Endometrial microvascular endothelial cells (primary cell): ENCODE results near the gene POLK. TPM values are rescaled to one million over a fixed set of nuclear protein-coding genes. Genes with fewer than 3 reads are reported as not detected.

ENCODE experiments used
- in situ Hi-C: cut with HindIII; loops from 2 replicates; pipeline ENCODE4 v1.10.0; 2017; ENCODE audit warnings: low sequenced_read_pairs, low pct_unique_long_range_greater_than_20kb; ENCODE audit errors: inconsistent ontology term
- total RNA-seq: library from RNA; depleted of rRNA; stranded (reverse); fragments of >200 nt; gene quantifications from one replicate; pipeline ENCODE4 v1.2.3, GENCODE V29; 2015; ENCODE audit errors: inconsistent ontology term

Gene POLK
- total RNA-seq, 1 donor from 2014 or later: 17.7 TPM

DNA sequence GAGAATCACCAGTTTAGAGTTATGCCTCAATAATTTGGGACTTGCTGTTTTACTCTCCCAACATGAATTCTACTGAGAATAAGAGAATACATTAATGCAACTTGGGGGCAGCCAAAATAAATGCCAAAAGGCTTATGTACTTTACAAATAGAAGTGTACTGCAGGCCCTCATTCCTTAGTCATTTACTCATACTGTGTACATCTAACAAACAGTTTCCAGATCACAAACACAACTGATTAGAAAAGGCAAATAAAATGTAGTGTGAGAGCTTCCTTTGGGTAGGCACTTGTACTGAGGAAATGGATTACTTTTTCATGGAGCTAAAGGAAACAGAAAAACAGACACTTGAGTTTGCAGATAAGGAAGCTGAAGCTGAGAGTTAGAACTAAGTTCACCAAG is 112.2 kb downstream of the POLK start:
- in situ Hi-C loops: no loop called here

DNA sequence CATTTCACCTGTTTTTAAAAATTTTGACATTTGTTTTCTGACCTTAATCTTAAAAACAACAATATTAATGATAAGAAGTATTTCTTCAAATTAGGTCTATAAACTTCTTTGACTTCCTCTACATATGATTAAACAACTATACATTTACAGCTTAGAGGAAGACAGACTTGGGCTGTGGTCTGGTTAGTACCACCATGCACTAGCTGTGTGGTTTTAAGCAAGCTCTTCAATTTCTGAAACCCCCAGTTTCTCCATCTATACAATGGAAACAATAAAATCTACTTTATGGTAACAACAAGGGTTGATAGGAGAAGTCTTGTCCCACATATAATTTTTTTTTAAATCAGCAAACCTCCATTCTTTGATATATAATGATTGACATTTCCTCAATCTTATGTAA is 115.3 kb downstream of the POLK start:
- in situ Hi-C loops: no loop called here

DNA sequence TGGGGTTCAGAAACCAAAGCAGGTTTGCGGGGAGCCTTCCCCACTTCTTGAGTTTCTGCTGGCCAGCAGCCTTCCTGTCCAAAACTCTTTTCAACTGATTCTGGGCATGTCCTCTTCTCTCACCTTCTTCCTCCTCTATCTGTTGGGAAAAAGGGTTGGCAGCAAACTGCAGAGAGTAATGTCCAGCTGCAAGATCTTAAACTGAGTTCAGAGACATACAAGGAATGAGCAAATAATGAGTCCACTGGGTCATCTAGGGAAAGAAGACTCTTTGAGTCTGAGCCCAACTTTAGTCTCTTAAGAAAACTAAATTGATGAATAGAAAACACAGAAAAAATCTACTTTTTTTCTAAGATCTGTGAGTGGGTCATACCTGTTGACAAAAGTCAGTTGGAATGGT is 116.1 kb downstream of the POLK start:
- in situ Hi-C loops: no loop called here

DNA sequence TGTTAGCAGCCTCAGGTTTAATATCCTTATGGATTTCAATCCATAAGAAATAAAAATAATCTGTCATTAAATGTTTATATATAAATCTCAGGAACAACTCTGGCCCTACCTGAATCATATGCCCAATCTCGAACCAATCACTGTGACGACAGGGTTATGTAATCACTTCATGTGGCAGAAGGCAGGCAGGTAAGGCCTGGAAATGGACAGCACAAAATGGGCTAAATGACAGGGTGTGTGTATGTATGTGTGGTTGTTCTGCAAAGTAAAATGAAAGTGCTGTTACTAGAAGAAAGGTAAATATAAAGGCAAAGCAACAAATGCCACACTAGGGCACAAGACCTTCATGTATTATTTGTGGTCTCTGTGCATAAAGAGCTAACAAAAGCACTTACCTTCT is 119.2 kb downstream of the POLK start:
- in situ Hi-C loops: no loop called here

DNA sequence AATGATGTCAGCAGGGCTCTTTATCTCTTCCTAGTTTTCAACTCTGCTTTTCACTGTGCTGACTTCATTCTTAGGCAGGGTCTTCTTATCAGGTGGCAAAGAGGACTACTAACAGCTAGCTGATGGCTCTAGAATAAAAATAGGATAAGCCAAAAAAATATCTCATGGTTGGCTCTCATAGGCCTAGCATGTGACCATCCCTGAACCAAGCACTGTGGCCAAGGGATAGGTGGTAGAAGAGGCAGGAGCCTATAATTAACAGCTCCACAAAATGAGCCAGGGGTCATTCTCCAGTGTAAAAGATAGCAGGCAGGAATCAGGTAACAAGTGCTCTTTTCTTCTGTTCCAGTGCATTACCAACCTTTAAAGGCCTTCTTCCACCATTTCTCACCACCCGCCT is 120.6 kb downstream of the POLK start:
- in situ Hi-C loops: no loop called here

DNA sequence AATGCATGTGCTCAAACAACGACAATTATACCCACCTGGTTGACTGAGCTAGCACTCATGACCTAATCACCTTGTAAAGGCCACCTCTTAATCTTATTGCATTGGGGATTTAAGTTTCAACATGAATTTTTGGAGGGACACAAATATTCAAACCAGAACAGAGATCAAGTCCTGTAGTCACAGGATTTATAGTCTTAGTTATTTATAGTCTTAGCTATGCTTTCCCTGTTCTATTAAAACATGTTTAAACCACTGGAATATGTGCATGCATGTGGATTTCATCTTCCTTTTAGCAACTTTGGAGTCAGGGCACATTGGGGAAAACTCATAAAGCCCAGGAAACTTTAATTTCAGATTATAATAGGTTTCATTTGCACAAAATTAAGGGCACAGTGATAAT is 126.3 kb downstream of the POLK start:
- in situ Hi-C loops: no loop called here

DNA sequence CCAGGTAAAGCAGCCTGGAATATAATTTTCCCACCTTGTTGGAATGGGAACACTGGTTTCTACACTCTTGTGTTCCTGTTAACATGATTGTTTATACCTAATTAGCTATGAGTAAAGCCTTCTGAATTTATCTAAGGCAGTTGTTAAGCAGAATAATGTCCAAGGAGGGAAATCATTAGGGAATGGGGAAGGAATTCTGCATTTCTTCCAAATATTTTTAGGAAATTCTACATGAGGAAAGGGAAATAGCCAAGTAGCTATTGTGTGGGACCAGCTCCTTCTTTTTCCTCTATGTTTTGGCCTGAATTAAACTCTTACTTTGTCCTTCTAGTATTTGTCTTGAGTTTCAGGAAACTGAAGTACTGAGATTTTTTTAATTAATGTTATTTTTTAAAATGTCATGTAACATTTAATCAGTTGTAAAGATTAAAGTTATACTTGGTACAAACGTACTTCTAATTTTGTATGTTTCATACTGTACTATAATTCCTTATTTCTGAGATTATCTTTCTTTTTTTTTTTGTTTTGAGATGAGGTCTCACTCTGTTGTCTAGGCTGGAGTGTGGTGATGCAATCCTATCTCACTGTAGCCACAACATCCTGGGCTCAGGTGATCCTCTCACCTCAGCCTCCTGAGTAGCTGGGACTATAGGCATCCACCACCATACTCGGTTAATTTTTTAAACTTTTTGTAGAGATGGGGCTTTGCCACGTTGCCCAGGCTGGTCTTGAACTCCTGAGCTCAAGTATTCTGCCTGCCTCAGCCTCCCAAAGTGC is 128.0 kb downstream of the POLK start:
- in situ Hi-C loops: no loop called here

DNA sequence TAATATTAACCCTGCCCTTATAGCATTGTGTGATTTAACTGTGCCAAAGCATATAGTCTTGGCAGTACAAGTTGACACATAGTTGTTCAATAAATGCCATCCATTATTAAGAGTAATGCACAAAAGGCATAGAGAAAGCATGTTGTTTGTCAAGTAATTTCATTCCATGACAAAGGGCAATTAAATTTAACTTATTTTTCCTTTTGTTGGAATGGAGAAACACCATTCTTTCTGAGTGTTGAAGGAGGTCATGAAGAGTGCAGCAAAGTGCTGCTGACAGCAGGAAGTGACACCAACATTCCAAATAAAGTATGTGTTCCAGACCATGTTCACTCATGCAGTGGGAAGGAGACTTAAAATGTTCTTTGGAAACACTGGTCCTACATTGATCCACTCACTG is 128.7 kb downstream of the POLK start:
- in situ Hi-C loops: no loop called here

DNA sequence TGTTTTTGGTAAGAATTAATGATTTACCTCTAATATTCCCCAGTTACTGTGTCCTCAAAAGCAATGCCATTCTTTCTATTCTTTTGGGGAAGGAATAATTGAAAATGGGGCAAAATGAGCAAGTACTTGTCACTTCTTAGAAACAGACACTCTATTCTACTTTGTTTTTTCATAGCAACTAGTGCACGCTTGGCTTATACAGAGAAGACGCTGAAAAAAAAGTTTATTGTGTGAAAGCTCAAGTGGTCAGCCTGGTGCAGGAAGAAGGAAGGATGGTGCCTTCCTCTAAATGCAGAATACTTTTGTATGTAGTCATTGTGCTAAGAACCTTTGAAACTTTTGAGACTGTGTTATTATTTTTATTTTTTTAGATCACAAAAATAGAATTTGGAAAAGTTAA is 129.1 kb downstream of the POLK start:
- in situ Hi-C loops: no loop called here

DNA sequence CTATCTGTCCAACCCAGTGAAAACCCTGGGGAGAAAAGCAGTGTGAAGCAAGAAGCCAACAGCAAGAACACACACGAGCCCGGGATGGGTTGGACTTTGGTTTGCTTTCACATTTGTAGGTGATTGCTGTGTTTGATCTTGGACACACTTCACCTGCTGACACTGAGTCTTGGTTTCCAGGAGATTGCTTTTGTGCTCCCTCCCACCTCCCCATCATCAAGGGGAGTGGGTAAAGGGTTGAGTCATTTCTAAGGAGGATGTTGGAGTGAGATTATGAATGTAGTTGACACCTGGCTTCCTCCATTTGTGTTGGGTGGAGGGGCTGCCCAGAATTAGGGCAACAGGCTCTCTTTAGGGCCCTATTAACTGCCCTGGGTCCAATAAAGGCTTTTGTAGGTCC is 137.0 kb downstream of the POLK start:
- in situ Hi-C loops: no loop called here

Other genes starting within 250 kb of the POLK start
- 32.1 TPM for gene HMGCR, start 174.7 kb upstream of the POLK start, total RNA-seq
- gene CERT1, start 262 bp upstream of the POLK start, total RNA-seq: 11.4 TPM
- not detected for gene ANKDD1B, start 99.6 kb downstream of the POLK start, total RNA-seq
- gene POC5, start 205.5 kb downstream of the POLK start, total RNA-seq: 15.0 TPM